Astrocyte of the spinal cord (primary cell): ENCODE measurements around the gene ATP1A2.
A peak's percentile ranks its signal among the peaks of the same experiment; 100 is the strongest.

Source experiments
- DNase-seq: peaks from one replicate; pipeline ENCODE4 v3.0.0; 2011; ENCODE audit warnings: low read depth, low spot score
- H3K4me3 ChIP-seq: 2 replicates; pipeline ENCODE4 v1.5.1; 2011; ENCODE audit warnings: low read depth, mild to moderate bottlenecking, low read length, moderate library complexity
- in situ Hi-C: cut with HindIII; loops from 2 replicates; pipeline ENCODE4 v1.10.0; 2017; ENCODE audit warnings: low sequenced_read_pairs
- TF ChIP-seq, protein P1 (sequence below): IDR thresholded peaks from 2 replicates; pipeline ENCODE4 v1.5.1; 2012; ENCODE audit warnings: low read depth, mild to moderate bottlenecking, low read length, inconsistent platforms

ATP1A2 gene

DNA sequence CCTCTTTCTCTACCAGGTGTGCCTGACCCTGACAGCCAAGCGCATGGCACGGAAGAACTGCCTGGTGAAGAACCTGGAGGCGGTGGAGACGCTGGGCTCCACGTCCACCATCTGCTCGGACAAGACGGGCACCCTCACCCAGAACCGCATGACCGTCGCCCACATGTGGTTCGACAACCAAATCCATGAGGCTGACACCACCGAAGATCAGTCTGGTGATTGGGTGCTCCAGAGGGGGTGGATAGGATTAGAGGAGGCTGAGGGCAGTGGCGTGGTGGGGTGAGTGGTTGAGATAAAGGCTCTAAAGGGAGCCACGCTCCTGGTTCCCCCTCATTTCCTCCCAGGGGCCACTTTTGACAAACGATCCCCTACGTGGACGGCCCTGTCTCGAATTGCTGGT lies 13.1 kb downstream of the ATP1A2 start:
- no peak for DNase-seq
- H3K4me3 ChIP-seq = no peak overlapping the region
- in situ Hi-C loops = no loop called here
- TF ChIP-seq, protein P1, sequence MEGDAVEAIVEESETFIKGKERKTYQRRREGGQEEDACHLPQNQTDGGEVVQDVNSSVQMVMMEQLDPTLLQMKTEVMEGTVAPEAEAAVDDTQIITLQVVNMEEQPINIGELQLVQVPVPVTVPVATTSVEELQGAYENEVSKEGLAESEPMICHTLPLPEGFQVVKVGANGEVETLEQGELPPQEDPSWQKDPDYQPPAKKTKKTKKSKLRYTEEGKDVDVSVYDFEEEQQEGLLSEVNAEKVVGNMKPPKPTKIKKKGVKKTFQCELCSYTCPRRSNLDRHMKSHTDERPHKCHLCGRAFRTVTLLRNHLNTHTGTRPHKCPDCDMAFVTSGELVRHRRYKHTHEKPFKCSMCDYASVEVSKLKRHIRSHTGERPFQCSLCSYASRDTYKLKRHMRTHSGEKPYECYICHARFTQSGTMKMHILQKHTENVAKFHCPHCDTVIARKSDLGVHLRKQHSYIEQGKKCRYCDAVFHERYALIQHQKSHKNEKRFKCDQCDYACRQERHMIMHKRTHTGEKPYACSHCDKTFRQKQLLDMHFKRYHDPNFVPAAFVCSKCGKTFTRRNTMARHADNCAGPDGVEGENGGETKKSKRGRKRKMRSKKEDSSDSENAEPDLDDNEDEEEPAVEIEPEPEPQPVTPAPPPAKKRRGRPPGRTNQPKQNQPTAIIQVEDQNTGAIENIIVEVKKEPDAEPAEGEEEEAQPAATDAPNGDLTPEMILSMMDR = no peak

DNA sequence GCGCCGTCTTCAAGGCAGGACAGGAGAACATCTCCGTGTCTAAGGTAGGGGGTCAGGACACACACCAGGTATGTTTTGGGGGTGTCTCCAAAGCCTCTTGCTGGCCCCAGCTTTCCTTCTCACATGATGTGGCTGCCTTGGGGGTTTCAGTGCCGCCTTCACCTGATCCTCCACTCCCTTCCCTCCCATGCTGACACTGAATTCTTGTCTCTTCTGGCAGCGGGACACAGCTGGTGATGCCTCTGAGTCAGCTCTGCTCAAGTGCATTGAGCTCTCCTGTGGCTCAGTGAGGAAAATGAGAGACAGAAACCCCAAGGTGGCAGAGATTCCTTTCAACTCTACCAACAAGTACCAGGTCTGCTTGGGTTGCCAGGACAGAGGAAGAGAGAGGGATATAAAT lies 13.5 kb downstream of the ATP1A2 start:
- H3K4me3 ChIP-seq = no peak overlapping the region
- TF ChIP-seq, protein P1 = no peak
- DNase-seq = peak; percentile 28
- in situ Hi-C loops = no loop called here

DNA sequence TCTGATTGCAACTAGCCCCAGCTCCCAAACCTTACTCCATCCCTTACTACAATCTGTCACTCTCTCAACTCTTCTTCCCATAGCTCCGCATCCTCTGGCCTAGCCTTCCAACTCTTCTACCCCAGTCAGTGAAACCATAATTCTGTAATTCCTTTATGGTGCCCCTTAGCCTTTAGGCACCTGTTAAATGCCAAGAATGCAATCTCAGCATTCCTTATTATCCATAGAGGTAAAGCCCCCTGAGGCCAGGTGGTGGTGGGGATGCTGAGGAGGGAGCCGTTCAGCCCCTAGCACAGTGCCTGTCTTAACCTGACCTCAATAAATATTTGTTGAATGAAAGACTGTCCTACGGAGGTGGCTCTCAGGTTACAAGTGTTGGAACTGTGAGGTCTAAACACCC lies 14.0 kb downstream of the ATP1A2 start:
- DNase-seq = no peak
- no peak overlapping the region for H3K4me3 ChIP-seq
- in situ Hi-C loops = no loop called here
- TF ChIP-seq, protein P1 = no peak

DNA sequence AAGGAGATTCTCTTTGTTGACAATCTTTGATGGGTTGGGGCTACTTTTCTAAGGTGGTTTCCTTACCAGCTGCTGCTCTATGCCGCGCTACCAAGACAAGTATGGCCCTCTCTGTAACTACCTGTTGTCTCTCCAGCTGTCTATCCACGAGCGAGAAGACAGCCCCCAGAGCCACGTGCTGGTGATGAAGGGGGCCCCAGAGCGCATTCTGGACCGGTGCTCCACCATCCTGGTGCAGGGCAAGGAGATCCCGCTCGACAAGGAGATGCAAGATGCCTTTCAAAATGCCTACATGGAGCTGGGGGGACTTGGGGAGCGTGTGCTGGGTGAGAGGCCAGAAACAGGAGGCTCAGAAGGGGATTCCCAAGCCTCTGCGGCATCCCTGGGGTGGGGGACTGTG lies 14.4 kb downstream of the ATP1A2 start:
- no peak for DNase-seq
- no peak overlapping the region for H3K4me3 ChIP-seq
- in situ Hi-C loops = no loop called here
- TF ChIP-seq, protein P1 = no peak

DNA sequence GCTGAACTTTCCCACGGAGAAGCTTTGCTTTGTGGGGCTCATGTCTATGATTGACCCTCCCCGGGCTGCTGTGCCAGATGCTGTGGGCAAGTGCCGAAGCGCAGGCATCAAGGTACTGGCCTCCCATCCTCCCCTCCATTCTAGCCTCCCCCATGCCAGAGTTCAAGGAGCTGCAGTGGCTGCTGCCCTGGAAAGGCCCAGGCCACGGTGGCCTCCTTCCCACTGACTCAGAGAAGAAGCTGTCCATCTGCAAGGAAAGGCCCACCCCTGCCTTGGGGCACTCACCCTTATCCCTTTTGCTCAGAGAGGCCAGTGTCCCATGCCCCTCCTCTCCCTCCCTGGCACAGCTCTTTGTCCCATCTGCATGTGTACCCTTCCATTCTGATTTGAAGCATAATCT lies 14.9 kb downstream of the ATP1A2 start:
- no peak for DNase-seq
- in situ Hi-C loops = no loop called here
- H3K4me3 ChIP-seq = no peak overlapping the region
- TF ChIP-seq, protein P1 = no peak

DNA sequence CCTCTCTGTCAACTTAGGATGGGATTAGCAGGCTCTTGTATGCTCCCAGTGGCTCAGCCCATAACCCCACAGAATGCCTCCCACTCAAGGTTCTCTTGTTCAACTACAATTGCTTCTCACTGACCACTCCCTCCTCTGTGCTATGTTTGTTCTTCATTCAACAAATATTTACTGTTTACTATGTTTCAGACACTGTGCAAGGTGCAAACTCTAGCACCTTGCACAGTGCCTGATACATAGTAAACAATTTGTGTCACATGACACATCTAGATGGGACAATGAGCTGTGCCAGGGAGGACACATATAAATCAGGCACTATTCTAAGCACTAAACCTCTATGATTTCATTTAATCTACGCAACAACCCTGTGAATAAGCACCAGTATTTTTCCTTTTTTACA lies 15.4 kb downstream of the ATP1A2 start:
- no peak for DNase-seq
- no peak overlapping the region for H3K4me3 ChIP-seq
- TF ChIP-seq, protein P1 = no peak
- in situ Hi-C loops = no loop called here

DNA sequence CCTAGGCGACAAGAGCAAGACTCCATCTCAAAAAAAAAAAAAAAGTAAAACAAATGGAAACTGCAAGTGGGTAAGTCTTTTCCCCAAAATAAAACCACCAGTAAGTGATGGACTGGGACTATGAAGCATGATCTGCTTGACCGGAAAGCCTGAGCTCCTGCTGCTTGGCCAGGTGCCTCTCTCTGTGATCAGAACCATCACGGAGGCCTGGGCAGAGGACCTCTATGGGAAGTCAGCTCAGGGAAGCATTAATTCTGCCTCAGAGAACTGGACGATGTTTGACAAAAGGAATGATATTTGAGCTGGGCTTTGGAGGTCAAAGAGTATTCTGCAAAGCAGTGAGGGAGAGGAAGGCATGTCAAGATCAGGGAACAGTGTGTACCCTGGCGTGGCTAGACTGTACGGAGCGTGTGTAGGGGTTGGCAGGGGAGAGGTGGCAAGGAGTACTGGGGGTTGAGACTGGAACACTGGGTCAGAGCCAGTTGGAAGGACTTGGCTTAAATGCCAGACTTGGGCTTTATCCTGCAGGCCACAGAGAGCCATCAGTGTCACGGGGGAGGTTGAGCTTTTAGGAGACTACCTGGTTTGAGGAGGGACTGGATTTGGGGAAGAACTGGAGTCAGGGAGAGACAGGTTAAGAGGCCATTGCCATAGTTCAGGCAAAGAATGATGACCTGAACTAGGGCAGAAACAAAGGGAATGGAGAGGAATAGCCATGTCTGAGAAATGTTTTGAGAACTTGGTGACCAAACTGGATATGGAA lies 16.4 kb downstream of the ATP1A2 start:
- in situ Hi-C loops = no loop called here
- DNase-seq = no peak
- no peak overlapping the region for H3K4me3 ChIP-seq
- TF ChIP-seq, protein P1 = no peak
